CD4-positive, alpha-beta T cell (primary cell): ENCODE data around the gene LCA5L. TPM values are rescaled to one million over a fixed set of nuclear protein-coding genes. Genes with fewer than 3 reads are reported as not detected.
A peak's percentile ranks its signal among the peaks of the same experiment; 100 is the strongest.

Experiments
- ATAC-seq: fragments of 200-7000 bp; cut with Tn5 transposase; one replicate; pipeline ENCODE4 v1.10.0; 2022; ENCODE audit warnings: mild to moderate bottlenecking; ENCODE audit not compliant: poor library complexity
- CTCF ChIA-PET: fragments of 350-600 bp; sonication (Branson Sonifier 250); formaldehyde crosslinking; loops from one replicate; lab custom pipeline; 2021; ENCODE audit warnings: antibody characterized with exemption, inconsistent platforms; lab: Charles Lee
- POLR2A ChIA-PET: fragments of 350-600 bp; sonication (Branson Sonifier 250); formaldehyde crosslinking; loops from one replicate; lab custom pipeline; 2021; ENCODE audit warnings: antibody characterized with exemption, inconsistent platforms; lab: Charles Lee
- DNase-seq, 14 experiments: peaks; one replicate each; pipeline ENCODE4 v3.0.0-alpha.2; 2013 to 2020; ENCODE audit warnings: mixed read lengths in 2 of 14
- H3K27ac ChIP-seq, 2 donors: one replicate each; pipeline versions ENCODE4 v1.5.1 to v1.7.0; 2013; ENCODE audit warnings: low read length in 2 of 2, low read depth in 1 of 2, mild to moderate bottlenecking in 1 of 2
- H3K27me3 ChIP-seq, 2 experiments: 1 replicate in 1 of 2; 2 replicates in 1 of 2; pipeline versions ENCODE4 v1.6.1 to v1.7.0; 2013; ENCODE audit warnings: low read length in 2 of 2, control low read depth in 1 of 2, mild to moderate bottlenecking in 1 of 2, moderate library complexity in 1 of 2; ENCODE audit not compliant: insufficient read depth in 2 of 2, control insufficient read depth in 1 of 2
- H3K36me3 ChIP-seq: one replicate; pipeline ENCODE4 v1.6.1; 2013; ENCODE audit warnings: low read length, control low read depth; ENCODE audit not compliant: insufficient read depth
- H3K4me1 ChIP-seq: one replicate; pipeline ENCODE4 v1.6.1; 2013; ENCODE audit warnings: low read length, control low read depth; ENCODE audit not compliant: insufficient read depth
- H3K4me3 ChIP-seq: one replicate; pipeline ENCODE4 v1.5.1; 2013; ENCODE audit warnings: mild to moderate bottlenecking, low read length, moderate library complexity
- H3K9me3 ChIP-seq, 2 experiments: 1 replicate in 1 of 2; 2 replicates in 1 of 2; pipeline versions ENCODE4 v1.6.1 to v1.7.0; 2013; ENCODE audit warnings: low read length in 2 of 2, mild to moderate bottlenecking in 2 of 2, control low read depth in 1 of 2, moderate library complexity in 1 of 2; ENCODE audit not compliant: control insufficient read depth in 1 of 2, insufficient read depth in 1 of 2
- H3K27ac Mint-ChIP-seq: one replicate; pipeline ENCODE4 v1.8.0; 2020; ENCODE audit warnings: mixed read lengths
- H3K27me3 Mint-ChIP-seq: one replicate; pipeline ENCODE4 v1.8.0; 2021; ENCODE audit warnings: mixed read lengths
- H3K36me3 Mint-ChIP-seq: one replicate; pipeline ENCODE4 v1.8.0; 2021; ENCODE audit warnings: low read depth, mixed read lengths
- H3K4me1 Mint-ChIP-seq: one replicate; pipeline ENCODE4 v1.8.0; 2021; ENCODE audit warnings: low read depth, mixed read lengths
- H3K4me3 Mint-ChIP-seq: one replicate; pipeline ENCODE4 v1.8.0; 2020; ENCODE audit warnings: mild to moderate bottlenecking, mixed read lengths
- H3K9me3 Mint-ChIP-seq: one replicate; pipeline ENCODE4 v1.8.0; 2020; ENCODE audit warnings: mixed read lengths
- CTCF ChIP-seq: fragments of 200-600 bp; IDR thresholded peaks from one replicate; pipeline ENCODE4 v1.8.0; 2022; ENCODE audit warnings: antibody characterized with exemption, mild to moderate bottlenecking
- intact Hi-C, 2 experiments: fragments of 100-400 bp; cut with DNase I in 1 of 2; cut with micrococcal nuclease in 1 of 2; formaldehyde crosslinking; loops; one replicate each; pipeline versions ENCODE4 v1.15.1 to v1.9.0; 2023 to 2025; cut with DNase I, micrococcal nuclease
- total RNA-seq, 174 experiments: library from RNA in 2 of 174; stranded (reverse) in 2 of 174; gene quantifications; one replicate each; pipeline ENCODE4 v1.2.3 and lab custom pipeline; 2021 to 2026

LCA5L gene
- total RNA-seq, 2 experiments from 2014 or later = 0.17 TPM; not detected in 1

- Mint-ChIP-seq H3K9me3 (no peaks in the 10 kb centered on the region), H3K4me1 (peaks cover 28% of the 10 kb centered on the region), H3K4me3 (no peak overlapping the region), H3K27ac (no peak overlapping the region), H3K27me3 (no peaks in the 10 kb centered on the region), H3K36me3 (peaks cover 56% of the 10 kb centered on the region)
- no peak for ATAC-seq
- POLR2A ChIA-PET = interaction anchor here (0.9 kb wide), 1 partner anchor 78 kb away, joined by 3 read pairs; no protein-coding TSS in a partner anchor
- peaks cover 23% of the 10 kb centered on the region for H3K4me1 ChIP-seq
- no peak for DNase-seq
- intact Hi-C loops = no loop called here
- H3K27ac ChIP-seq = no peak overlapping the region
- TF ChIP-seq CTCF = no peak
- peaks cover 37% of the 10 kb centered on the region for H3K36me3 ChIP-seq
- H3K9me3 ChIP-seq = no peaks in the 10 kb centered on the region
- CTCF ChIA-PET = no interaction called here
- H3K27me3 ChIP-seq = no peaks in the 10 kb centered on the region
- H3K4me3 ChIP-seq = no peak overlapping the region
Observed at GRCh38 chr21:39390212-39390765, 55.3 kb downstream of the LCA5L start.

- ChIA-PET POLR2A (no interaction called here), CTCF (interaction anchor here (1.1 to 1.5 kb wide), 3 partner anchors 73 to 76 kb away, joined by 3 to 4 read pairs (median 4); partner anchors contain the start of gene BRWD1)
- Histone ChIP-seq H3K9me3 (no peaks in the 10 kb centered on the region), H3K27ac (no peak overlapping the region), H3K36me3 (peaks cover 32% of the 10 kb centered on the region), H3K4me3 (peak overlapping the region; percentile 63), H3K4me1 (peaks cover 30% of the 10 kb centered on the region), H3K27me3 (no peaks in the 10 kb centered on the region)
- Mint-ChIP-seq H3K36me3 (peaks cover 44% of the 10 kb centered on the region), H3K27ac (peak overlapping the region; percentile 85), H3K4me1 (peaks cover 36% of the 10 kb centered on the region), H3K9me3 (no peaks in the 10 kb centered on the region), H3K4me3 (peak overlapping the region; percentile 90), H3K27me3 (no peaks in the 10 kb centered on the region)
- no peak for DNase-seq
- intact Hi-C loops = loop anchor here (1.0 to 10.0 kb wide), 9 partner anchors 16 to 881 kb away; partner anchors contain the start of genes BRWD1 (in 2 of the 2), HMGN1 (in 2 of the 2), PSMG1 (in 2 of the 2) and ETS2 (in 1 of the 2)
- no peak for ATAC-seq
- no peak for TF ChIP-seq CTCF
Observed at GRCh38 chr21:39388811-39389155, 56.8 kb downstream of the LCA5L start.

GRCh38 chr21:39388038-39388810 lies 57.4 kb downstream of the LCA5L start:
- Histone ChIP-seq H3K9me3 (no peaks in the 10 kb centered on the region), H3K27me3 (no peaks in the 10 kb centered on the region), H3K4me1 (peaks cover 30% of the 10 kb centered on the region), H3K4me3 (peak overlapping the region; percentile 63), H3K36me3 (peaks cover 27% of the 10 kb centered on the region), H3K27ac (peak overlapping the region in 1 of 2 donors; percentile 35)
- Mint-ChIP-seq H3K4me1 (peaks cover 36% of the 10 kb centered on the region), H3K36me3 (peaks cover 39% of the 10 kb centered on the region), H3K27ac (peak overlapping the region; percentile 85), H3K4me3 (peak overlapping the region; percentile 90), H3K9me3 (no peaks in the 10 kb centered on the region), H3K27me3 (no peaks in the 10 kb centered on the region)
- DNase-seq = peak; percentile 80 to 95 (median 86)
- intact Hi-C loops = loop anchor here (1.0 to 10.0 kb wide), 9 partner anchors 15 to 881 kb away; partner anchors contain the start of genes BRWD1 (in 2 of the 2), HMGN1 (in 2 of the 2), PSMG1 (in 2 of the 2) and ETS2 (in 1 of the 2)
- POLR2A ChIA-PET = interaction anchor here (1.0 to 4.3 kb wide), 5 partner anchors 40 to 205 kb away, joined by 3 to 65 read pairs (median 10); partner anchors contain the start of genes BRWD1, HMGN1 and PSMG1
- peak; percentile 78 for ATAC-seq
- peak; percentile 96 for TF ChIP-seq CTCF
- CTCF ChIA-PET = interaction anchor here (0.8 to 1.5 kb wide), 8 partner anchors 15 to 211 kb away, joined by 3 to 11 read pairs (median 4); partner anchors contain the start of gene BRWD1
